Endothelial cell of umbilical vein (primary cell): ENCODE data around the gene SOD3.

Experiments used
- EZH2 ChIP-seq: IDR thresholded peaks from 2 replicates; pipeline ENCODE4 v1.6.1; 2012; ENCODE audit warnings: borderline replicate concordance, low read depth, mild to moderate bottlenecking, moderate library complexity, low read length, inconsistent platforms; ENCODE audit not compliant: severe bottlenecking
- POLR2A ChIP-seq: IDR thresholded peaks from 2 replicates; pipeline ENCODE4 v1.6.1; 2012; ENCODE audit warnings: low read depth, mild to moderate bottlenecking, control low read depth, low read length
- TF ChIP-seq, protein P1 (sequence below), 2 donors: IDR thresholded peaks; 1 replicate in 1 of 2; 2 replicates in 1 of 2; pipeline ENCODE4 v1.5.1; 2011; ENCODE audit warnings: low read length in 2 of 2, mild to moderate bottlenecking in 2 of 2, moderate library complexity in 2 of 2, control low read depth in 1 of 2, inconsistent platforms in 1 of 2, low read depth in 1 of 2; ENCODE audit not compliant: insufficient read depth in 1 of 2; ENCODE audit errors: extremely low read depth in 1 of 2

- TF ChIP-seq, protein P1, sequence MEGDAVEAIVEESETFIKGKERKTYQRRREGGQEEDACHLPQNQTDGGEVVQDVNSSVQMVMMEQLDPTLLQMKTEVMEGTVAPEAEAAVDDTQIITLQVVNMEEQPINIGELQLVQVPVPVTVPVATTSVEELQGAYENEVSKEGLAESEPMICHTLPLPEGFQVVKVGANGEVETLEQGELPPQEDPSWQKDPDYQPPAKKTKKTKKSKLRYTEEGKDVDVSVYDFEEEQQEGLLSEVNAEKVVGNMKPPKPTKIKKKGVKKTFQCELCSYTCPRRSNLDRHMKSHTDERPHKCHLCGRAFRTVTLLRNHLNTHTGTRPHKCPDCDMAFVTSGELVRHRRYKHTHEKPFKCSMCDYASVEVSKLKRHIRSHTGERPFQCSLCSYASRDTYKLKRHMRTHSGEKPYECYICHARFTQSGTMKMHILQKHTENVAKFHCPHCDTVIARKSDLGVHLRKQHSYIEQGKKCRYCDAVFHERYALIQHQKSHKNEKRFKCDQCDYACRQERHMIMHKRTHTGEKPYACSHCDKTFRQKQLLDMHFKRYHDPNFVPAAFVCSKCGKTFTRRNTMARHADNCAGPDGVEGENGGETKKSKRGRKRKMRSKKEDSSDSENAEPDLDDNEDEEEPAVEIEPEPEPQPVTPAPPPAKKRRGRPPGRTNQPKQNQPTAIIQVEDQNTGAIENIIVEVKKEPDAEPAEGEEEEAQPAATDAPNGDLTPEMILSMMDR (IDR thresholded peaks at IDR 0.05; ENCODE audit: extremely low read depth in 1 of 2, insufficient read depth in 1 of 2, low read depth in 1 of 2, low read length in 2 of 2) = no peak
- TF ChIP-seq EZH2 (no peak), POLR2A (no peak)
Measured at GRCh38 chr4:24764345-24764744, 31.0 kb upstream of the SOD3 start.
